Mucosa of stomach (tissue), 1 donor: Measurements from ENCODE around the gene NBEA.
"Not testable (repeated sequence)": the region's sequence is repeated elsewhere in the genome, so short reads cannot be mapped to it uniquely, and the experiment has no call there.

Experiments used
- H3K27me3 ChIP-seq: one replicate; pipeline ENCODE4 v1.7.0; 2013; ENCODE audit warnings: mild to moderate bottlenecking, low read length; ENCODE audit not compliant: control insufficient read depth, insufficient read depth
- H3K36me3 ChIP-seq: one replicate; pipeline ENCODE4 v1.7.0; 2013; ENCODE audit warnings: low read length; ENCODE audit not compliant: control insufficient read depth, insufficient read depth
- H3K4me1 ChIP-seq: one replicate; pipeline ENCODE4 v1.7.0; 2013; ENCODE audit warnings: mild to moderate bottlenecking, low read length; ENCODE audit not compliant: control insufficient read depth, insufficient read depth
- H3K4me3 ChIP-seq: one replicate; pipeline ENCODE4 v1.7.0; 2013; ENCODE audit warnings: low read length
- H3K9ac ChIP-seq: one replicate; pipeline ENCODE4 v1.7.0; 2013; ENCODE audit warnings: mild to moderate bottlenecking, low read length, moderate library complexity
- H3K9me3 ChIP-seq: one replicate; pipeline ENCODE4 v1.7.0; 2013; ENCODE audit warnings: mild to moderate bottlenecking, low read length, moderate library complexity; ENCODE audit not compliant: control insufficient read depth
- donor health status: Pancreatic carcinoma.

Gene NBEA

GRCh38 chr13:34941835-34942731 is at the start of gene NBEA:
TSS of gene NBEA (plus strand) at chr13:34942270. CDS start at chr13:34942821, 551 bp downstream.
- Histone ChIP-seq H3K4me3 (peak within 1 kb of the TSS; percentile 22), H3K36me3 (no peaks in the 10 kb centered on the region), H3K9me3 (no peaks in the 10 kb centered on the region), H3K4me1 (no peaks in the 10 kb centered on the region), H3K27me3 (peaks cover 15% of the 10 kb centered on the region), H3K9ac (peak within 1 kb of the TSS; percentile 33)

GRCh38 chr13:34894756-34895155 is 47.3 kb upstream of the NBEA start:
- Histone ChIP-seq H3K9ac (no peak overlapping the region), H3K4me3 (no peak overlapping the region), H3K27me3 (no peaks in the 10 kb centered on the region), H3K9me3 (no peaks in the 10 kb centered on the region), H3K36me3 (no peaks in the 10 kb centered on the region), H3K4me1 (no peaks in the 10 kb centered on the region)

DNA sequence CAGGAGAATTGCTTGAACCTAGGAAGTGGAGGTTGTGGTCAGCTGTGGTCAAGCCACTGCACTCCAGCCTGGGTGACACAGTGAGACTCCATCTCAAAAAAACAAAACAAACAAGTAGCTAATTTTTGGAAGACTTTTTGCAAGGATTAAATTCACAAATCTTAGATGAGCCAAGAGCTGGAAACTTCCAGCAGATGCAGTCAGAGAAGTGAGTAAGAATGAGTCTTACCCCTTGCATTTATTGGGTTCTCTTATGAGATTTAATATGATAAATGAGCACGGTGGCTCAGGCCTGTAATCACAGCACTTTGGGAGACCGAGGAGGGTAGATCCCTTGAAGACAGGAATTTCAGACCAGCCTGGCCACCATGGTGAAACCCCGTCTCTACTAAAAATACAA is 44.9 kb upstream of the NBEA start:
- H3K36me3 ChIP-seq: no peaks in the 10 kb centered on the region
- no peaks in the 10 kb centered on the region for H3K4me1 ChIP-seq
- no peaks in the 10 kb centered on the region for H3K9me3 ChIP-seq
- H3K4me3 ChIP-seq: no peak overlapping the region
- H3K27me3 ChIP-seq: no peaks in the 10 kb centered on the region
- no peak overlapping the region for H3K9ac ChIP-seq

DNA sequence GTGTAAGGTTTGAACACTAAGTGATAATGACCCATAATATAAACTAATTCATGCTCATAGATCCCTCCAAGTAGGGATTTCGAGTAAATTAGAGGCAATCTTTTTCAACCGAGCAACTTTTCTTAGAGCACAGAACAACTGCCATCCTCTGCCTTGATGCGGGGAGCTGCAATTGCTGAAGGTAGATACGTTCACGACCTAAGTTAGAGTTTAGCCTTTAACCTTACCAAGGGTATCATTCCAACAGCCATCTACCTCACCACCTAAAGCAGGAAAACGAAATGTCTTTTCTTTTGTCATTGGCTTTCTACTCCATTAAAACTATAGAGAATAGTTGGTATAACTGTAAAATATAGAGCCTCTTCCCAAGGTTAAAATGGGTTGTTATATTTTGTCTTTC is 42.2 kb upstream of the NBEA start:
- Histone ChIP-seq H3K36me3 (no peaks in the 10 kb centered on the region), H3K4me1 (no peaks in the 10 kb centered on the region), H3K9me3 (no peaks in the 10 kb centered on the region), H3K27me3 (no peaks in the 10 kb centered on the region), H3K9ac (no peak overlapping the region), H3K4me3 (no peak overlapping the region)

DNA sequence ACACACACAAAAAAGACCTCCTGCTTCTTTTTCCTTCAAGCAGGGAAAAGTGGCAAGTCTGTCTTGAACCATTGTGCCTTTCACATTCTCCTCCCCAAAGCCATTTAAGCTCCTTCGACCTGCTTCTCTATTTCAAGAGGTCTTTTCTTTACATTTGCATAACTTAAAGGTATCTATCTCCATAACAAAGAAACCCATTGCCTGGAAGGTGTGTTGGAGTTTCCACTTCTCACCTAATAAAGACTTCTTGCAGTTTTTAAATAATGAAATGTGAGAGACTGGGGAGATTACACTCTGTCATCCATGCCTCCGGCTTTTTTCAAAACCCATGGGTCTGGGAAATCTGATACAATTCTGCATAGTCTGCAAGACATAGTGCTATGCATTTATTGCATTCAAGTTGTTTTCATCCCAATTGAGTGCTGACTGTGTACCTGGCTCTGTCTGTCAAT is 41.8 kb upstream of the NBEA start:
- Histone ChIP-seq H3K9me3 (no peaks in the 10 kb centered on the region), H3K27me3 (no peaks in the 10 kb centered on the region), H3K4me1 (no peaks in the 10 kb centered on the region), H3K9ac (no peak overlapping the region), H3K4me3 (no peak overlapping the region), H3K36me3 (no peaks in the 10 kb centered on the region)

DNA sequence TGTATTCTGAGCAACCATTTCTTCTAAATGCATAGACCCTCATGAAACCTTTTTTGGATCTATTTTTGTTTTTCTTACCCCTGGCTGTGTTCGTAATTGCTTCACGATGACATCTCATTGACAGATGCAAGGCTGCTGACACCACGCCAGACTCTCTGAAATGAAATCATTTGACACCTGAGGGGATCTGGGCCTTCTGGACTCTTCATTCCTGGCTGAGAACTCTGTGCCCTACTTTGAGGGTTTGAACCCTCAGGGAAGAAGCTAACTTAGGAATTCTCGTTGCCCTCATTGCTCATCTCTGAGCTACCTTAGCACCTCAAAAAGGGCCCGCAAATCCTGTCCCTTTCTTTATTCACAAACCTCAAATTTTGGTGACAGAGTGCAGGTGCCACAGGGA is 40.5 kb upstream of the NBEA start:
- Histone ChIP-seq H3K9me3 (no peaks in the 10 kb centered on the region), H3K27me3 (no peaks in the 10 kb centered on the region), H3K9ac (no peak overlapping the region), H3K4me3 (no peak overlapping the region), H3K36me3 (no peaks in the 10 kb centered on the region), H3K4me1 (no peaks in the 10 kb centered on the region)

DNA sequence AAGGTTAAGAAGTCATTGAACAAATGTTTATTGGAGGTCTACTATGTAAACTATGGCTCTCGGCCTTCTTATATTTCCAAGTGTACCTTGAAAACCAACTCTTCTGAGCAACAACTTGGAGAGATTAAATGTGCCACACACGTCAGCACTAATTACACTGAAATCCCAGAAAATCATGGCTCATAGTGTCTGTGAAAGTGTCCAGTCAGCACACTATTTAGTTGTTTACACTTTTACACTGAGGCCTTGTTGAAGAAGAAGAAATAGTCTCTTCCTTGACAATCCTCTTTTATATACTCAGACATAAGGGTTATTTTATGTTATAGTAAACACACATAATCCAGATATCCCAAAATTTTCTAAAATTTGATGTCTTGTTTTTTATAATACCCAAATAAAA is 30.9 kb upstream of the NBEA start:
- Histone ChIP-seq H3K4me1 (no peaks in the 10 kb centered on the region), H3K36me3 (no peaks in the 10 kb centered on the region), H3K27me3 (no peaks in the 10 kb centered on the region), H3K9ac (no peak overlapping the region), H3K9me3 (no peaks in the 10 kb centered on the region), H3K4me3 (no peak overlapping the region)

- Histone ChIP-seq H3K36me3 (no peaks in the 10 kb centered on the region), H3K4me3 (no peak overlapping the region), H3K9me3 (no peaks in the 10 kb centered on the region), H3K27me3 (no peaks in the 10 kb centered on the region), H3K9ac (no peak overlapping the region), H3K4me1 (no peaks in the 10 kb centered on the region)
Measured at GRCh38 chr13:34913040-34913439, 29.0 kb upstream of the NBEA start.

GRCh38 chr13:34914416-34914815 is 27.7 kb upstream of the NBEA start:
- Histone ChIP-seq H3K4me3 (no peak overlapping the region), H3K27me3 (no peaks in the 10 kb centered on the region), H3K9me3 (no peaks in the 10 kb centered on the region), H3K4me1 (no peaks in the 10 kb centered on the region), H3K9ac (no peak overlapping the region), H3K36me3 (no peaks in the 10 kb centered on the region)

- Histone ChIP-seq H3K4me1 (no peaks in the 10 kb centered on the region), H3K36me3 (no peaks in the 10 kb centered on the region), H3K4me3 (no peak overlapping the region), H3K9me3 (no peaks in the 10 kb centered on the region), H3K9ac (no peak overlapping the region), H3K27me3 (no peaks in the 10 kb centered on the region)
Measured at GRCh38 chr13:34926508-34926907, 15.6 kb upstream of the NBEA start.

- H3K4me1 ChIP-seq, H3K9ac ChIP-seq, H3K9me3 ChIP-seq, H3K36me3 ChIP-seq, H3K27me3 ChIP-seq, H3K4me3 ChIP-seq: not testable (repeated sequence)
Measured at GRCh38 chr13:34928676-34929075, 13.4 kb upstream of the NBEA start.

GRCh38 chr13:34931572-34931971 is 10.5 kb upstream of the NBEA start:
- no peak overlapping the region for H3K9ac ChIP-seq
- H3K9me3 ChIP-seq: no peaks in the 10 kb centered on the region
- H3K27me3 ChIP-seq: no peaks in the 10 kb centered on the region
- no peaks in the 10 kb centered on the region for H3K4me1 ChIP-seq
- H3K4me3 ChIP-seq: no peak overlapping the region
- H3K36me3 ChIP-seq: no peaks in the 10 kb centered on the region
